Parathyroid adenoma (tissue), 2 donors: ENCODE data around the gene COX6B2.

Experiments
- H2AFZ ChIP-seq: fragments of 300-600 bp; sonication (generic); one replicate; pipeline ENCODE4 v1.7.0; 2017; ENCODE audit warnings: antibody characterized with exemption, mild to moderate bottlenecking
- H3K27ac ChIP-seq: fragments of 300-600 bp; sonication (generic); one replicate; pipeline ENCODE4 v1.7.0; 2017
- H3K27me3 ChIP-seq: fragments of 300-600 bp; sonication (generic); one replicate; pipeline ENCODE4 v1.7.0; 2017; ENCODE audit warnings: low read length; ENCODE audit not compliant: control insufficient read depth, insufficient read depth
- H3K36me3 ChIP-seq: fragments of 300-600 bp; sonication (generic); one replicate; pipeline ENCODE4 v1.7.0; 2017; ENCODE audit warnings: low read length; ENCODE audit not compliant: control insufficient read depth, insufficient read depth
- H3K4me1 ChIP-seq: fragments of 300-600 bp; sonication (generic); one replicate; pipeline ENCODE4 v1.7.0; 2017; ENCODE audit warnings: control low read depth
- H3K4me2 ChIP-seq: fragments of 300-600 bp; sonication (generic); one replicate; pipeline ENCODE4 v1.7.0; 2017; ENCODE audit warnings: low read length
- H3K4me3 ChIP-seq: fragments of 300-600 bp; sonication (generic); one replicate; pipeline ENCODE4 v1.7.0; 2017; ENCODE audit warnings: low read depth, low read length
- H3K79me2 ChIP-seq: fragments of 300-600 bp; sonication (generic); one replicate; pipeline ENCODE4 v1.7.0; 2017; ENCODE audit warnings: control low read depth
- H3K9ac ChIP-seq: fragments of 300-600 bp; sonication (generic); one replicate; pipeline ENCODE4 v1.7.0; 2017; ENCODE audit warnings: mild to moderate bottlenecking
- H3K9me3 ChIP-seq: fragments of 300-600 bp; sonication (generic); one replicate; pipeline ENCODE4 v1.7.0; 2017; ENCODE audit warnings: low read length; ENCODE audit not compliant: control insufficient read depth
- CTCF ChIP-seq: fragments of 300-600 bp; sonication (generic); IDR thresholded peaks from one replicate; pipeline ENCODE4 v1.7.0; 2017; ENCODE audit warnings: antibody characterized with exemption, mild to moderate bottlenecking
- donor health status: primary hyperparathyroidism.

Gene COX6B2

GRCh38 chr19:55316646-55317045 is 37.9 kb downstream of the COX6B2 start:
- Histone ChIP-seq H3K79me2 (no peaks in the 10 kb centered on the region), H3K36me3 (no peaks in the 10 kb centered on the region), H3K27me3 (no peaks in the 10 kb centered on the region), H3K27ac (no peak overlapping the region), H3K4me3 (no peak overlapping the region), H3K9me3 (no peaks in the 10 kb centered on the region), H3K4me1 (no peaks in the 10 kb centered on the region), H3K9ac (no peak overlapping the region), H3K4me2 (no peak overlapping the region), H2AFZ (no peak overlapping the region)
- TF ChIP-seq CTCF: no peak

- Histone ChIP-seq H3K27me3 (no peaks in the 10 kb centered on the region), H3K9me3 (no peaks in the 10 kb centered on the region), H3K9ac (no peak overlapping the region), H3K4me3 (no peak overlapping the region), H3K36me3 (no peaks in the 10 kb centered on the region), H3K79me2 (no peaks in the 10 kb centered on the region), H3K27ac (no peak overlapping the region), H2AFZ (no peak overlapping the region), H3K4me2 (no peak overlapping the region), H3K4me1 (no peaks in the 10 kb centered on the region)
- no peak for TF ChIP-seq CTCF
Observed at GRCh38 chr19:55315956-55316525, 38.5 kb downstream of the COX6B2 start.

DNA sequence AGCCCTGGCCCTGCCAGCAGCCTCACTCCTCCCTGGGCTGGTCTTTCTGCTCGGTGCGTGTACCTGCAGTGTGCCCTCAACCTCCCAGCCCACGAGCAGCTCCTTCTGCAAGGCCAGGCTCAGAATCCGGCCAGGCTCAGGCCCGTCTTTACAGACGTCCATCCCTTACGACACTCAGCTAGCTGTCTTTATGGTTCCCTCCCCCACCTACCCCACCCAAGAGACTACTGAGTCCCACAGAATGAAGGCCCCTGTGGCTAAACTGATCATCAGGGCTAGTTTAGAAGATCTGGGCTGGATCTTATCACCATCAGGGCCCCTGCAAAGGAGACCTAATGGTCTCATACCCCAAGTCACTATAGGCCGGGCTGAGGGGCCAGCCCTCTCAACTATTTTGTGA is 40.1 kb downstream of the COX6B2 start:
- Histone ChIP-seq H3K27me3 (no peaks in the 10 kb centered on the region), H3K9ac (no peak overlapping the region), H3K4me1 (no peaks in the 10 kb centered on the region), H3K9me3 (no peaks in the 10 kb centered on the region), H2AFZ (no peak overlapping the region), H3K27ac (no peak overlapping the region), H3K79me2 (no peaks in the 10 kb centered on the region), H3K36me3 (no peaks in the 10 kb centered on the region), H3K4me3 (no peak overlapping the region), H3K4me2 (no peak overlapping the region)
- TF ChIP-seq CTCF: no peak

DNA sequence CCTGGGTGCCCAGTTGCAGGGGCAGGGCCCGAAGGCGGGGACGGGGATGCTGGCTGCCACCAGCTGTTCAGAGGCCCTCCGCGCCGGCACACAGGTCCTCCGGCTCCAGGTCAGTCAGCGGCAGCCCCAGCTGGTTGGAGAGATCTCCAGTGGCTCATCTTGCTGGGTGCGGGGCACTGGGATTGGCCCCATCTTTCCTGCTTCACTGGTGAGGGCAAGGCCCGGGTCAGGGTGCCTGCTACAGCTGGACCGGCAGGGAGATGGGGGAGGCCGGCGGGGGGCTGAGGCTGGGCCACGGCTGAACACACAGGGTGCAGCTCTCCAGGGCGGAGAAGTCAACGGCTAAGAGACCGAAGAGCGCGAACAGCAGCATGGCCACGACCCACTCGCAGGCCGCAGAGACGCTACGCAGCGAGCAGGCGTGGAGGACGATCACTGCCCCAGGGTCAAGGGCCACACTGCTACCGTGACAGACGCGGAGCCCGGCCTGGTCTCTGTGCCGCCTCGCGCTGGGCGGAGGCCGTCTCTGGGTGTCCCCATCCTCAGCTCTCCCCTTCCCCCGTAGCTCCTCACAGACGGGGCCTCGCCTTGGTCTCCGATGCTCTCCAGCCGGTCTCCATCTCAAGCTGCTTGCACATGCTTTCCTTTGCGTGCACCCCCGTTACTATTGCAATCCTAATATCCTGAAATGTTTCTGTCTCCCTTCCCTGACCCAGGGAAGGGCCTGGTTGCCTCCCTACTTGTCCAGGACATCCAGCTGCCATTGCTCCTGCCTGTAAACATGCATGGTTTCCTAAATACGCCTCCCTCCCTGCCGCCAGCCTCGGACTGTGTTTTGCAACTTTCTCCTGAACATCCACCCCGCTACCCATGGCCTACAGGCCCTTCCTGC is 41.7 kb downstream of the COX6B2 start:
- H3K4me3 ChIP-seq: no peak overlapping the region
- no peaks in the 10 kb centered on the region for H3K27me3 ChIP-seq

More for the DNA sequence above, 41.7 kb downstream of the COX6B2 start:
- Histone ChIP-seq H3K79me2 (no peaks in the 10 kb centered on the region), H2AFZ (no peak overlapping the region), H3K36me3 (no peaks in the 10 kb centered on the region), H3K27ac (no peak overlapping the region), H3K4me1 (no peaks in the 10 kb centered on the region), H3K9ac (no peak overlapping the region), H3K9me3 (no peaks in the 10 kb centered on the region), H3K4me2 (no peak overlapping the region)
- TF ChIP-seq CTCF: no peak
